Cardiac muscle cell (in vitro differentiated cells and primary cell): ENCODE data around the gene EMP2. TPM values are rescaled to one million over a fixed set of nuclear protein-coding genes. Genes with fewer than 3 reads are reported as not detected.
"Not testable (repeated sequence)": the region's sequence is repeated elsewhere in the genome, so short reads cannot be mapped to it uniquely, and the experiment has no call there.

Source experiments
- DNase-seq, 2 donors: peaks; one replicate each; pipeline versions ENCODE4 v3.0.0 to v3.0.0-alpha.2; 2010 to 2017; ENCODE audit warnings: low read depth in 1 of 2, low spot score in 1 of 2
- H3K27ac ChIP-seq: fragments of 200-600 bp; sonication (generic); 2 replicates; pipeline ENCODE4 v1.5.1; 2016
- H3K27me3 ChIP-seq: fragments of 200-600 bp; sonication (generic); 2 replicates; pipeline ENCODE4 v1.6.0; 2016; ENCODE audit warnings: control low read depth
- H3K36me3 ChIP-seq: fragments of 200-600 bp; sonication (generic); 2 replicates; pipeline ENCODE4 v1.5.1; 2016; ENCODE audit warnings: control low read depth
- H3K4me1 ChIP-seq: fragments of 200-600 bp; sonication (generic); 2 replicates; pipeline ENCODE4 v1.8.1; 2017; ENCODE audit warnings: low read depth, mild to moderate bottlenecking, mixed run types
- H3K4me3 ChIP-seq: fragments of 200-600 bp; sonication (generic); 2 replicates; pipeline ENCODE4 v1.5.1; 2016; ENCODE audit warnings: mild to moderate bottlenecking
- H3K9me3 ChIP-seq: fragments of 200-600 bp; sonication (generic); 2 replicates; pipeline ENCODE4 v1.5.1; 2017; ENCODE audit warnings: low read depth, mild to moderate bottlenecking, control low read depth
- polyA plus RNA-seq: library from polyadenylated mRNA; unstranded; fragments of >200 nt; fragmentation: Nextera tagmentation; extraction: Ambion mirVana; gene quantifications from 2 replicates; pipeline ENCODE4 v1.2.1, GENCODE V29; 2016
- total RNA-seq: library from RNA; depleted of rRNA; stranded (reverse); fragments of >200 nt; gene quantifications from 2 replicates; pipeline ENCODE4 v1.2.3, GENCODE V29; 2016
- TF ChIP-seq, protein P1 (sequence below): IDR thresholded peaks from 2 replicates; pipeline ENCODE4 v1.5.1; 2012; ENCODE audit warnings: low read depth, mild to moderate bottlenecking, low read length

EMP2 gene
- total and polyA plus RNA-seq, 2 experiments from 2014 or later: 40.9 to 151 TPM

GRCh38 chr16:10622036-10622921 is 41.9 kb upstream of the EMP2 start:
- Histone ChIP-seq H3K9me3 (no peaks in the 10 kb centered on the region), H3K4me1 (peaks cover 32% of the 10 kb centered on the region), H3K27me3 (no peaks in the 10 kb centered on the region), H3K36me3 (no peaks in the 10 kb centered on the region), H3K27ac (peak overlapping the region; percentile 98), H3K4me3 (no peak overlapping the region)
- TF ChIP-seq, protein P1, sequence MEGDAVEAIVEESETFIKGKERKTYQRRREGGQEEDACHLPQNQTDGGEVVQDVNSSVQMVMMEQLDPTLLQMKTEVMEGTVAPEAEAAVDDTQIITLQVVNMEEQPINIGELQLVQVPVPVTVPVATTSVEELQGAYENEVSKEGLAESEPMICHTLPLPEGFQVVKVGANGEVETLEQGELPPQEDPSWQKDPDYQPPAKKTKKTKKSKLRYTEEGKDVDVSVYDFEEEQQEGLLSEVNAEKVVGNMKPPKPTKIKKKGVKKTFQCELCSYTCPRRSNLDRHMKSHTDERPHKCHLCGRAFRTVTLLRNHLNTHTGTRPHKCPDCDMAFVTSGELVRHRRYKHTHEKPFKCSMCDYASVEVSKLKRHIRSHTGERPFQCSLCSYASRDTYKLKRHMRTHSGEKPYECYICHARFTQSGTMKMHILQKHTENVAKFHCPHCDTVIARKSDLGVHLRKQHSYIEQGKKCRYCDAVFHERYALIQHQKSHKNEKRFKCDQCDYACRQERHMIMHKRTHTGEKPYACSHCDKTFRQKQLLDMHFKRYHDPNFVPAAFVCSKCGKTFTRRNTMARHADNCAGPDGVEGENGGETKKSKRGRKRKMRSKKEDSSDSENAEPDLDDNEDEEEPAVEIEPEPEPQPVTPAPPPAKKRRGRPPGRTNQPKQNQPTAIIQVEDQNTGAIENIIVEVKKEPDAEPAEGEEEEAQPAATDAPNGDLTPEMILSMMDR: no peak
- DNase-seq: peak in 1 of 2 donors; percentile 88

DNA sequence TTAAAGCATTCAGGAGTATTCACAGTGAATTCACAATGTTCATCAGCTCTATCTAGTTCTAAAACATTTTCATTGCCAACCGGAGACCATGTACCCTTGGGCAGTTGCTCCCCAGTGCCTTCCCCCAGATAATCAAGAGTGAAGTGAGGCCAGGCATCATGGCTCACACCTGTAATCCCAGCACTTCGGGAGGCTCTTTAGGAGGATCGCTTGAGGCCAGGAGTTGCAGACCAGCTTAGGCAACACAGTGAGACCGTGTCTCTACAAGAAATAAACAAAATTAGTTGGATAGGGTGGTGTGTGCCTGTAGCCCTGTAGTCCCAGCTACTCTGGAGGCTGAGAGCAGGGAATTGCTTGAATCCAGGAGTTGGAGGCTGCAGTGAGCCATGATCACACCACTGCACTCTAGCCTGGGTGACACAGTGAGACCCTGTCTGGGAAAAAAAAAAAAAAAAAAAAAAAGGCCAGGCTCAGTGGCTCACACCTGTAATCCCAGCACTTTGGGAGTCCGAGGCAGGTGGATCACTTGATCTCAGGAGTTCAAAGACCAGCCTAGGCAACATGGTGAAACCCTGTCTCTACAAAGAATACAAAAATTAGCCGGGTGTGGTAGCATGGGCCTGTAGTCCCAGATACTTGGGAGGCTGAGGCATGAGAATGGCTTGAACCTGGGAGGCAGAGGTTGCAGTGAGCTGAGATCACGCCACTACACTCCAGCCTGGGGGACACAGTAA is 41.0 kb upstream of the EMP2 start:
- not testable (repeated sequence) for DNase-seq, H3K36me3 ChIP-seq
- H3K4me1 ChIP-seq: peaks cover 41% of the 10 kb centered on the region

DNA sequence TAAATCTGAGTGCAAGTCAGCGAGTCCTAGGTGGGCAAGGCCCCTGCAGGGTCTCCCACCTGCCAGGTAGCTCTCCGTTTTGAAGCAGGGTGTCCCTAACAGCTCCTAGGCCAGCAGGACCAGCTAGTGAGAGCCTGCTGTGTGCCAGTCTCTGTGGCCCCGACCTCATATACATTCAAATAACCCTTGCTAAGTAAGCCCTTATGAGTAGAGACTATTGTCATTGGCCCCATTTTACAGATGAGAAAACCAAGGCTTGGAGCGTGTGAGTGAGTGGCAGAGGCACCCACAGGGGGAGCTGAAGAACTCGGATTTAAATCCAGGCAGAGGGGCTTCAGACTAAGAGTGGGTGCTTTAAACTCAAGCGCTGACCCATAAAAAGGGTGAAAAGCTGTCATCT is 39.7 kb upstream of the EMP2 start:
- Histone ChIP-seq H3K4me3 (no peak overlapping the region), H3K27ac (no peak overlapping the region), H3K36me3 (no peaks in the 10 kb centered on the region), H3K4me1 (peaks cover 42% of the 10 kb centered on the region), H3K27me3 (no peaks in the 10 kb centered on the region), H3K9me3 (no peaks in the 10 kb centered on the region)
- TF ChIP-seq, protein P1: no peak
- no peak for DNase-seq

More for the DNA sequence above, 41.0 kb upstream of the EMP2 start:
- peak overlapping the region; percentile 98 for H3K27ac ChIP-seq
- not testable (repeated sequence) for H3K4me3 ChIP-seq, H3K27me3 ChIP-seq, H3K9me3 ChIP-seq

GRCh38 chr16:10619271-10619849 is 39.0 kb upstream of the EMP2 start:
- no peak overlapping the region for H3K4me3 ChIP-seq
- no peak for DNase-seq
- TF ChIP-seq, protein P1: no peak
- H3K36me3 ChIP-seq: no peaks in the 10 kb centered on the region
- H3K4me1 ChIP-seq: peaks cover 42% of the 10 kb centered on the region
- no peak overlapping the region for H3K27ac ChIP-seq
- H3K27me3 ChIP-seq: no peaks in the 10 kb centered on the region
- H3K9me3 ChIP-seq: no peaks in the 10 kb centered on the region

- no peak for DNase-seq
- no peak overlapping the region for H3K4me3 ChIP-seq
These were observed 38.4 kb upstream of the EMP2 start for GRCh38 chr16:10618710-10619209.

More at GRCh38 chr16:10618710-10619209, 38.4 kb upstream of the EMP2 start:
- Histone ChIP-seq H3K27ac (peak overlapping the region; percentile 6), H3K36me3 (no peaks in the 10 kb centered on the region), H3K4me1 (peaks cover 42% of the 10 kb centered on the region), H3K9me3 (no peaks in the 10 kb centered on the region), H3K27me3 (no peaks in the 10 kb centered on the region)
- TF ChIP-seq, protein P1: no peak
